A549 (cell line): ENCODE results near the gene NEDD9.

Source experiments
- CEBPB ChIP-seq, 2 experiments: fragments of >200 bp in 1 of 2; sonication (Bioruptor Twin) in 1 of 2; formaldehyde crosslinking in 1 of 2; IDR thresholded peaks; 2 replicates each; pipeline ENCODE4 v1.6.1; 2012 to 2016
- EHF ChIP-seq: fragments of 250-450 bp; sonication (Bioruptor Pico); IDR thresholded peaks from 2 replicates; pipeline ENCODE4 v1.5.0; 2020; ENCODE audit warnings: mild to moderate bottlenecking
- POLR2A ChIP-seq: IDR thresholded peaks from 2 replicates; pipeline ENCODE4 v1.6.1; 2012; ENCODE audit warnings: mild to moderate bottlenecking, low read length
- TF ChIP-seq, protein P1 (sequence below): fragments of >200 bp; sonication (Bioruptor Twin); formaldehyde crosslinking; IDR thresholded peaks from 3 replicates; pipeline ENCODE4 v1.5.1; 2016

GRCh38 chr6:11276911-11277274 lies 44.4 kb upstream of the NEDD9 start:
- no peak for TF ChIP-seq CEBPB (IDR thresholded peaks at IDR 0.05)
- TF ChIP-seq EHF = no peak
- TF ChIP-seq POLR2A = no peak
- TF ChIP-seq, protein P1, sequence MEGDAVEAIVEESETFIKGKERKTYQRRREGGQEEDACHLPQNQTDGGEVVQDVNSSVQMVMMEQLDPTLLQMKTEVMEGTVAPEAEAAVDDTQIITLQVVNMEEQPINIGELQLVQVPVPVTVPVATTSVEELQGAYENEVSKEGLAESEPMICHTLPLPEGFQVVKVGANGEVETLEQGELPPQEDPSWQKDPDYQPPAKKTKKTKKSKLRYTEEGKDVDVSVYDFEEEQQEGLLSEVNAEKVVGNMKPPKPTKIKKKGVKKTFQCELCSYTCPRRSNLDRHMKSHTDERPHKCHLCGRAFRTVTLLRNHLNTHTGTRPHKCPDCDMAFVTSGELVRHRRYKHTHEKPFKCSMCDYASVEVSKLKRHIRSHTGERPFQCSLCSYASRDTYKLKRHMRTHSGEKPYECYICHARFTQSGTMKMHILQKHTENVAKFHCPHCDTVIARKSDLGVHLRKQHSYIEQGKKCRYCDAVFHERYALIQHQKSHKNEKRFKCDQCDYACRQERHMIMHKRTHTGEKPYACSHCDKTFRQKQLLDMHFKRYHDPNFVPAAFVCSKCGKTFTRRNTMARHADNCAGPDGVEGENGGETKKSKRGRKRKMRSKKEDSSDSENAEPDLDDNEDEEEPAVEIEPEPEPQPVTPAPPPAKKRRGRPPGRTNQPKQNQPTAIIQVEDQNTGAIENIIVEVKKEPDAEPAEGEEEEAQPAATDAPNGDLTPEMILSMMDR = no peak
